Anterior cingulate cortex (tissue), 58 donors: ENCODE results near the gene GIPC2.
"Not testable (repeated sequence)": the region's sequence is repeated elsewhere in the genome, so short reads cannot be mapped to it uniquely, and the experiment has no call there.

Experiments
- DNase-seq, 58 donors: peaks; one replicate each; lab custom pipeline; 2025; lab: John Stamatoyannopoulos, UW

Gene GIPC2

DNA sequence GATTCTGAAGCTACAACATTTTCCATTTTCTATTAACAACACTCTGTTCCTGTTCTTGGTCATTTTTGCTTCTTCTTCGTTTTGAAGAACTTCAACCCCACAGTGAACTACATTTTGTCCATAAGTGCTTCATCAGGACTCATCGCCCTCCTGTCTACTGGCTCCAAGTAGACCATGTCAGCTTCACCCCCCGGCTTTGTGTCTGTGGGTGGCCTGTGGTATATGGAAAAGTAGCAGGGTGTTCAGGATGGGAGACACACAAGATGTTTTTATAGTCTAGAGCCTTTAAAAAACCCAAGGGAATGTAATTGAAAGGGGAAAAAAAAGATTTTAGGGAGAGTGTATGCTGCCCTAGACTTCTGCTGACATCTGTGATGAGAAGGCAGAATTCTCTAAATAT is 46.1 kb downstream of the GIPC2 start:
- no peak for DNase-seq

DNA sequence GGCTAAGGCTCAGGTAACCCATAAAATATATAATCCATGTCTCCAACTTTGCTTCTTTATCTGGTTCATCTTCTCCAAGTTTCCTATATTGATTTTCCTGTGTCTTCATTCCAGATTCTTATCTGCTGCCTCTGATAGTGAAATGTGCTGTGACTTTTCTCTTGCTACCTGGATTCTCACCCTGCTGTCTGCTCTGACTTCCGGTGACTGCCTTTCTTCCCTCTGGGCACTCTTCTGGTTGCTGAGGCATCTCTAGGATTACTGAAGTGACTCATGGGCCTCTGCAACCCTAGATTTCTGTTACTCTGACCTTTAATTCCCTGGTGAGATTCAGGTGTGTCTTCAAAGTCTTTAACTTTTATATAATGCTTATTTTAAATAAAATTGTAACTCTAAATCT is 46.9 kb downstream of the GIPC2 start:
- DNase-seq: no peak

DNA sequence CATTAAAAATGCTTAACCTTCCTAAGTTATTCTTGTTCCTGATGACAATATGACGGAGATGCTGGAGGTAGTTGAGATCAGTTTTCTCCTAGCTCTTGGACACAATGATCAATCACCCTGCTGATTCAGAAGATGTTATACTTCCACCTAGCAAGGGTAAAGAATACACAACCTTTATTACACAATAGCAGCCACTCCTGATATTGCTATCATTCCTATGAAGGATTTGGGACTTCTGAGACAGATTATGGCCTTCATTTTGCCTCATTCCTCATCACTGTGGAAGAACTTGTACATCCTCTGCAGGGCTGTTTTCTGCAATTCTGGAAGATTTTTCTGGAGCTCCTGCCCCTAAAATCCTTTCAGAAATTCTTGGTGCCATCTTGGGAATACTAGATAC is 47.8 kb downstream of the GIPC2 start:
- no peak for DNase-seq

DNA sequence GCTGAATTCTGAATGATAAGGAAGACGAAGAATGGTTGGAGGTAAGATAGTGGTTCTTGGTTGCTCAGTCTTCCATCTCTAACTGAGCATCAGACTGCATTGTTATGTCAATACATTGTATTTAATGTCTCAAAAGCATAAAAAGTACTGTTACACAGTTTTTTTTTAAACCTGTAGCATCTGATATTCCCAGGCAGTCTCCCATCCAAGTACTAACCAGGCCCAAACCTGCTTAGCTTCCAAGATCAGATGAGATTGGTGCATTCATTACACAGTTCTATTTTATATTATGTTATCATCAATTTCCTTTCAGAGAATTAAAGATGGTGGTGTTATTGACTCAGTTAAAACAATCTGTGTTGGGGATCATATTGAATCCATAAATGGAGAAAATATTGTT is 48.9 kb downstream of the GIPC2 start:
- DNase-seq: no peak

DNA sequence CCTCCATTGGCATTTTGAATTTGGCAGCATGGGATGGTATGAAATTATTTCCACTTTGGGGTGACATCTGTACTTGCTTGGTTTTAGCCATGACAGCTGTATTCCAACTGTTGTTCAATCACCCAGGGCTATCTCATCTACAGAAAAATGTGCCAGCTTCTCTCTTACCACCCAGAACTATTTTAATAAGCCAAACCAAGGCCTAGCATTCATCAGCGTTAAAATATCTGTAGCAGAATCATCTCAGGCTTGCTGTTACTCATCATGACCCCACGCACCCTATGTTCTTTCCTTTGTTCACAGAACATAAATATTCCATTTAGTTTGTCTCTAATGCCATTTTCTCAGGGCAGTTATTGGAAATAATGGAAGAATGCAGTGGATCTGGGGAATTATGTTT is 49.8 kb downstream of the GIPC2 start:
- no peak for DNase-seq

DNA sequence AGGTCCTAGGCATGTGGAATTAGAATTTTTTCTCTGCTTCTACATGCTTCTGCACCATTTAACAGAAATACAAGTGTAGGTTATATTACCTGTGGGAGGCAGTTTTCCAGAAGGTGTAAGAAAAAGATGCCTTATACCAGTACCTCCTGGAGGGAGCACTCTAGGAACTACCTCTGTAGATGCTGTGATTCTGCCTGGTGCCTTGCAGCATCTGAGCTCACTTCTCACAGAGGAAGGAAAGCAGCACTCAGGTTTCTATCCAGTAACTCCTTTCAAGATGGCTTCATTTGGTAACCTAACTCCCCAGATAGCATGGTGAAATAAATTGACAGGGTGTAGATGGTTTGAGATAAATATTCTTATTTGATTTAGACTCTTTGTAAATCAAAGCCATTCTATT is 50.3 kb downstream of the GIPC2 start:
- DNase-seq: no peak

DNA sequence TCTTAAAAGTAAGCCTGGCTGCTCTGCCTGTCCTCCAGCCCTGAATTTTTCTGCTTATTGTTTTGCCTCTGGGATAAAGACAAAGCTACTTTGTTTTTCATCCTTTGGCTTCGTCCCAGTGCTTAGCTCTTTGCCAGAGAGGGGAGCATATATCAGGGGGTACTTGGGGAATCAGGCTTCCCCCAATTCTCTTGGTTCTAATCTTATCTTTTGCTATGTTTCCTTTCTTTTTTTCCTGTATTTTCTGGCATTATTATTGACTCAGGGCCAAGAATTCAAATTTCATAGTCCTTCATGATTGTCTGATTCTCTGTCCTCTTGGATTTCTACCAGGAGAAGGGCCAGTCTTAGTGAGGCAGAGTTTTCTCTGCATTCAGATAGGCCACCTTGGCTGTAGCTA is 51.2 kb downstream of the GIPC2 start:
- DNase-seq: peak in 11 of 58 donors; percentile 1 to 45 (median 6)

DNA sequence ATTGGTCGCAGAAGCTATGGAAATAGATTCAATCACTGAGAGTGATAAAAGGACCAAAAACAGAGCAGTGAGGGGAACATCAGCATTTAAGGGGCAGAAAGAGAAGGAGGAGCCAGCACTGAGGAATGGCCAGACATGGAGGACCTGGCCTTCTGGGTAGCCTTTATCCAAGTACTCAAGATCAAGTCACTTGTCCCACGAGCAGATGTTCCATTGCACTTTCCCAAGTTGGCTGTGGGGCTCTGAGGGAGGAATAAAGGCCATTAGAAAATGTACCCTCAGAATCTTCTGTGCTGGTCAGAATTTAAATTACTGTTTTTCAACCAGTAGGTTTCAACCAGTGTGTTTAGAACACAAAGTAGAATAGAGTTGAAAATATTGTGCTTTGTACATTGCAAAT is 55.3 kb downstream of the GIPC2 start:
- DNase-seq: no peak

DNA sequence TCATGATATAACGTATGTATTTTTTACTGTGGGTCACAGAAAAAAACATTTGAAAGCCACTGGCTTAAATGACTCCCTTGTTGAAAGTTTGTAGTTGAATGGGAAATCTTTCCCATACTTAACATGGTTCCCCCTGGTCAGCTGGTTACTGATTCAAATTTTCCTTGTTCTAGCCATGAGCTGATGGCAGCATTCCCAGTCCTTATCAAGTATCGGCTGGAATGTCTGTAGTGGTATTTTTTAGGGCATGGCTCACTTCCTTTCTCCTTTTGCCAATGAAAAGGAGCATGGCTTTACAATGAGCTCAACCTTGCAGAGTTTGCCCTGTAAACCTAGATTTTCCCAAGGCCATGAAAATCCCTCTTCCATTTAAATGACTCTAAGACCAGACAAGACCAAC is 55.7 kb downstream of the GIPC2 start:
- DNase-seq: no peak

DNA sequence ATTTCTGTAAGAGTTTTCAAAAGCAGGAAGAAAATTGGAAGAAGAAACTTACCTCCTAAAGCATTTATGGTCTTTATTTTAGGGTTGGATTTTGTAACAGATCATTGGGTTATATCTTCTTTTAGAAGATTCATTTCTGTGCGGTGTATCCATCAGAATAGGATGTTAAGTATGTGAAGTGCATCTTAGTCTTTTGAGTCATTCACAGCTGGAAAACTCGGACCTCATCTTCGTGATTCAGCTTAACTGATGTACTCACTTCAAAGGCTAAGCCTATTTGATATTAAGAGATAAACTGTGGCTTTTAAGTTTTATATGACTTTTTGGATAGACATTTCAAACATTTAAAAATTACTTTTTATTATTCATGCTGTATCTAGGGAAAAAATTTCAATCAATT is 56.3 kb downstream of the GIPC2 start:
- no peak for DNase-seq

DNA sequence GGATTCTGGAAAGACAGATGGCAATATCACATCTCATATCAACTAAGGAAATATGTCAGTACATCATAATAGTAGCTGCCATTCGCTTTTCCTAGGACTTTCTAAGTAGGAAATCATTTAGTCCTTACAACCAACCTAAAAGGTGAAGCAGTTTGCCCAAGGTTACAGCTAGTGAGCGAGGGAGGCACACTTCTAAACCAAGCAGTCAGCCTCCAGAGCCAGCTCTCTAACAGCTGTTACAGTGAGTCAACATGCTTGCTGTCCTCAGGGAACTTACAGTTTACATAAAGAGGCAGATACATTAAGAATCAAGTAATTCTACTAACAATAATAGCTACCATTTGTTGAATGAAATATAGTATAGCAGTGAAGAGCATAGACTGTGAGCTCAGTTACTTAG is 57.1 kb downstream of the GIPC2 start:
- DNase-seq: no peak

DNA sequence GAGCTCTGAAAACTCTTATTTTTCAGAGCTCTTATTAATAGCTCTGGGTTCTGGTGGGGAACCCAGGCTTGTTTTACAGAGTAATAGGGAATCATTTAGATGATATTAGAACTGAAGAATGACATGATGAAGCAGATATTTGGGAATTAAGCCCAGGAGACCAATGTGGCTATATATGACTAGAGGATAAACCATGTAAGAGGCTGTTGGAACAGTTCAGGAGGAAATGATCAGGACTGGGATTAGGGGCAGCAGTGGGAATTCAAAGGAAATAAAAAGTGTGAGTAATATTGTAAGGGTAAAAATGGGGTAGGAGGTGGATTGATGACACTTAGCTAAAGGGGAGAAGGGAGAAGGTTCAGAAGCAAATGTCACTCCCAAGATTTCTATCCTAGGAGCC is 58.6 kb downstream of the GIPC2 start:
- DNase-seq: no peak

DNA sequence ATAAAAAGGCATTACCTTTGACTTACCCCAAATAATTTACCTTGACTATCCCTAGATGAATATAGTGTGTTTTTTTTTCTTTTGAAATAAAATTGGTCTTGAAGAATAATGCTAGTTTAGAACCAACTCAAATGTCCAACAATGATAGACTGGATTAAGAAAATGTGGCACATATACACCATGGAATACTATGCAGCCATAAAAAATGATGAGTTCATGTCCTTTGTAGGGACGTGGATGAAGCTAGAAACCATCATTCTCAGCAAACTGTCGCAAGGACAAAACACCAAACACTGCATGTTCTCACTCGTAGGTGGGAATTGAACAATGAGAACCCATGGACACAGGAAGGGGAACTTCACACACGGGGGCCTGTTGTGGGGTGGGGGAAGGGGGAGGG is 63.9 kb downstream of the GIPC2 start:
- DNase-seq: not testable (repeated sequence)

DNA sequence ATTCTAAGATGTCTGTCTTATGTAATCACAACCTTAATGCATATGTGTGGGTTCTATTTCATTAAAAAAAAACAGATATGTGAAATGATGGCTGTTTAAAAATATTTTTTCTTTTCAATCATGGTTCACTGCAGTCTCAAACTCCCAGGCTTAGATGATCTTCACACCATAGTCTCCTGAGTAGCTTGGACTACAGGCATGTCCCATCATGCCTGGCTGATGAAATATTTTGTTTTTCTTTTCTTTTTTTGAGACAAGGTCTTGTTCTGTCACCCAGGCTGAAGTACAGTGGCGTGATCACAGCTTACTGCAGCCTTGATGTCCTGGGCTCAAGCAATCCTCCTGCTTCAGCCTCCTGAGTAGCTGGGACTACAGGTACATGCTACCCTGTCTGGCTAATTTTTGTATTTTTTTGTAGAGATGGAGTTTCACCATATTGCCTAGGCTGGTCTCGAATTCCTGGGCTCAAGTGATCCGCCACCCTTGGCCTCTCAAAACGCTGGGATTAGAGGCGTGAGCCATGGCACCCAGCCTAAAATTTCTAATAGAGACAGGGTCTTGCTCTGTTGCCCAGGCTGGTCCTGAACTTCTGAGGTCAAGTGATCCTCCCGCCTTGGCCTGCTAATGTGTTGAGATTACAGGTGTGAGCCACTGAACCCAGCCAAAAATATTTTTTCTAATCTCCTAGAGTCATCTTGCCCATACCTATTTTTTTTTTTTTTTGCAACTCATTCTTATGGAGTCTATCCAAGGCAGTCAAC is 67.6 kb downstream of the GIPC2 start:
- DNase-seq: no peak

DNA sequence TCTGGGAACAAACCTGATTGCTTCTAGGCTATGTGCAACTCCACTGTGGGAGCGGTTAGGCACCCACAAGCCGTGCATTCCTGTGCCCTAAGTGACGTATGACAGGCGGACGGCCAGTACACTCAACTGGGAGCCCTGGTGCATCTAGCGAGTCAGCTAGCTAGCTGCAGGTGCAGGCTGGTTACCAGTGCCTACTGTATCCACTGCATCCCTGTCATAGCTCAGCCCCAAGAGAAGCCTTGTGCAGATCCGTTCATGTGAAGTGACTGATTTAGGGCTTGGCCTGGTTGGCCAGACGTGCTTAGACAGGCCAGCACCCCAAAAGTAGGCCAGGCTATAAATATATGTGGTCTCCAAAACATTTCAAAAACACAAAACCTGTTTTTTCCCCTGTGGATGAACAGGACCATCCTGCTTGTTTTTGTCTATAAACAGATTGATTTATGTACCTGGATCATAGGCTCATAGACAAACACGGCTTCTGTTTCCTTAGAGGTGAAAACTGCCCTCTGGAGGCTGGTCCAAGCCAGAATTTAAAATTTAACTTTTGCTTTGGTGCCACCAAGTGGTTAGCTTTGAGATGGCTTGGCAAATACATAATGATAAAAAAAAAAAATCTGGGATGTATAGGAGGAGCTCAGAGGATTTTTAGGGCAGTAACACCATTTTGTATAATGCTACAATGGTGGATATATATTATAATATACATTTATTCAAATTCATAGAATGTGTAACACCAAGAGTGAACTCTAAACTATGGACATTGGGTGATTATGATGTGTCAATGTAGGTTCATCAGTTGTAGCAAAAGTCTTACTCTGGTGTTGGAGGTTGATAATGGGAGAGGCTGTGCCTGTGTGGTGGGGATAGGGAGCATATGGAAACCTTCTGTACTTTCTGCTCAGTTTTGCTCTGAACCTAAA is 68.5 kb downstream of the GIPC2 start:
- peak in 37 of 58 donors; percentile 2 to 72 (median 19) for DNase-seq

DNA sequence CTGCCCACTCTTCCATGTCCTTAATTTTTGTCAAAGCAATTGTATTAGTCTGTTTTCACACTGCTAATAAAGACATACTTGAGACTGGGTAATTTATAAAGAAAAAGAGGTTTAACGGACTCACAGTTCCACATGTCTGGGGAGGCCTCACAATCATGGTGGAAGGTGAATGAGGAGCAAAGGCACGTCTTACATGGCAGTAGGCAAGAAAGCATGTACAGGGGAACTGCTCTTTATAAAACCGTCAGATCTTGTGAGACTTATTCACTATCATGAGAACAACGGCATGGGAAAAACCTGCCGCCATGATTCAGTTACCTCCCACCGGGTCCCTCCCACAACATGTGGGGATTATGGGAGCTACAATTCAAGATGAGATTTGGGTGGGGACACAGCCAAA is 74.7 kb downstream of the GIPC2 start:
- DNase-seq: not testable (repeated sequence)

DNA sequence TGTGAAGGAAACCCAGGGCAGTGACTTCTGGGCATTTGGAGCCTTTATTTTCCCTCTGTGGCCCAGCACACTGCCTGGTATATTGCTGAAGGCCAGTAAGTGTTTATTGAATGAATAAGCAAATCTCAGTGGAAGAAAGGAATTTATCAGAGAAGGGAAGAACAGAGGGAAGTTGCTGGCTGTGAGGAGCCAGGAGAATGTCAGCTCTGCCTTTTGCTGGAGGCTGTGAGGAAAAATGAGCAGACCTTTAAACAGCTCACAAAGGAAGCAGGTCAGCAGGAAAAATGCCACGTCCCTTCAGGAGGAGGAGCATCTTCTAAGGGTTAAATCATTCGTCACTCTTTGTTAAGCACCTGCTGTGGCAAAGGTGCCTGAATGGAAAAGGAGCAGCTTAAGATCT is 75.9 kb downstream of the GIPC2 start:
- DNase-seq: no peak

DNA sequence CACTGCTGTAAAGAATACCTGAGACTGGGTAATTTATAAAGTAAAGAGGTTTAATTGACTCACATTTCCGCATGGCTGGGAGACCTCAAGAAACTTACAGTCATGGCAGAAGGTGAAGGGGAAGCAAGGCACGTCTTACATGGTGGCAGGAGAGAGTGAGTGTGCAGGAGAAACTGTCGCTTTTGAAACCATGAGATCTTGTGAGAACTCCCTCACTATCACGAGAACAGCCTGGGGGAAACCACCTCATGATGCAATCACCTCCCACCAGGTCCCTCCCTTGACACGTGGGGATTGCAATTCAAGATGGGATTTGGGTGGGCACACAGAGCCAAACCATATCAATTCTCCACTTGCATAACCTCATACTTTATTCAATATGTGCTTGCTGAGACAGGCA is 76.6 kb downstream of the GIPC2 start:
- DNase-seq: no peak

DNA sequence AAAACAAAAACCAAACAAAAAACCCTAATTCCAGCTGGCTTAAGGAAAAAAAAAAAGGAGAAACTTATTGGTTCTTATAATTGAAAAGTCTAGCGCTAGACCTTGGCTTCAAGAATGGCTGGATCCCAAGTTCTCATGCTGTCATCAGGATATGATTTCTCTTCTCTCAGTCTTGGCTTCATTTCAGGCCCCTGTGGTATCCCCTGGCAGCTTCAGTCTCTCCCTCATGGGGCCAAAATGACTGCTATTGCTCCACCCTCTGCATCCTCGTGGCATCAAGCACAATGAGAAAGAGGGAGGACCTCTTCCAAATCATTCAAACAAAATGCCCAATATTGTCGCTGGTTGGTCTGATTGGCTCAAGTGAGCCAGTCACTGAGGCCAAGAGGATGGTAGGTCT is 80.7 kb downstream of the GIPC2 start:
- DNase-seq: no peak

DNA sequence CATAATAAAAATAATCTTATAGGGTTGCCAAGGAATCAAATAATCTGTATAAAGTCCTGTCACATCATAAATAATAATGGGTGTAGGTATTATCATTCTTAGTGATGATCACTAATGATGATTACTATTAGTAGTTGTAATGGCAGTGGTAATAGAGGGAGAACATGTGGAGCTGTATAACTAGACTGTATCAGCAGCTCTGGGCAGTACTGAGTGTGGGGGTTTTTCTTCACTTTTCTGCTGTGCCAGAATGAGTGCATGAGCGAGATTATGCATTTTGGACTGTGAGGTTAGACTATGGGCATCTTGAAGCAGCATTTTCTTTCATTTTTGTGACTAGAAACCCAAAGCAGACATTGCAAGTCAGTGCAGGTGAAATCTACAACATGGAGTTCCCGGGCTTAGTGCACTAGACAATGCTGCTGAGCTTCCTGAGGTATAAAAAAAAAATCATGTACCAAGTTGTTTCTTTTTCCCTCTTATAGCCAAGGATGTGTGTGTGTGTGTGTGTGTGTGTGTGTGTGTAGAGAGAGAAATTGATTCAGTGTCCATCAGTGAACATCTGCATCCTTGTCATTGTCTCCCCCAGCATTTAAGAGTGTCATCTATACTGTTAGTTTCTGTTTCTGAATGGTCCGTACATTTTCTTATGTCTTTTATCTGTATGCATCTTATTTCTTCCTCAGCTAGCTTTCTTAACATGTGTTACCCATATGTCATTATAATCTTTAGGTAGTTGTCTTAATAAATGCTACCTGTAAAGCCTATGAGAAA is 86.6 kb downstream of the GIPC2 start:
- DNase-seq: no peak

DNA sequence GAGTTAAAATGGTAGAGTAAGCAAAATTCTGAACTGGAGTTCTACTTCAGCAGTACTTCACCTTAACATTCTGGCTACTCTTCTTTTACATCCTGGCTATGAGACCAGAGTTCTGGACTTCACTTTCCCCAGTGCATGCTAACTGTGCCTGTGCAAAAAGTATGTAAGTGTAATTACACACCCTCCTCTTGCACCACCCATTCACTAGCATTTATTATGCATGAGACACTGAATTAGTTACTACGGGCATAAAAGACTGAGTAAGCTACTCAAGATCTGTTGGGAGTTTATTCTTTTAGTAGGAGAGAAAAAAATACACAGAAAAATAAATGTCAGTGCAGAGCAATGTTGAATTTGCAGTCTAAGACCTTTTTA is 87.2 kb downstream of the GIPC2 start:
- DNase-seq: no peak
